Endothelial cell of umbilical vein (primary cell): Measurements from ENCODE around the gene ARHGAP15. TPM values are rescaled to one million over a fixed set of nuclear protein-coding genes. Genes with fewer than 3 reads are reported as not detected.

Source experiments
- BruUV-seq: library from RNA; stranded (reverse); fragments of 400-500 nt; replicated peaks from 2 replicates; lab custom pipeline; 2021; lab: Mats Ljungman, UMichigan
- CTCF ChIA-PET: fragments of 300-600, 350-600 bp; sonication (Branson Sonifier 250); formaldehyde crosslinking; loops from one replicate; lab custom pipeline; 2021; ENCODE audit warnings: antibody characterized with exemption, inconsistent platforms; lab: Charles Lee
- POLR2A ChIA-PET: fragments of 300-600, 350-600 bp; sonication (Branson Sonifier 250); formaldehyde crosslinking; loops from one replicate; lab custom pipeline; 2021; ENCODE audit warnings: antibody characterized with exemption, inconsistent platforms; lab: Charles Lee
- DNase-seq: peaks from one replicate; pipeline ENCODE4 v3.0.0-alpha.2; 2011; ENCODE audit warnings: low read depth, low spot score
- FAIRE-seq: peaks from 2 replicates; lab custom pipeline; 2011; peaks lifted over from hg19 to GRCh38; lab: Jason Lieb, UNC
- H2AFZ ChIP-seq: 2 replicates; pipeline ENCODE4 v1.6.0; 2012; ENCODE audit warnings: low read depth, low read length, control low read depth, inconsistent platforms
- H3K27ac ChIP-seq: 2 replicates; pipeline ENCODE4 v1.5.1; 2011; ENCODE audit warnings: low read depth, mild to moderate bottlenecking, control low read depth, low read length, moderate library complexity; ENCODE audit not compliant: insufficient read depth
- H3K27me3 ChIP-seq, 2 experiments: 2 replicates each; pipeline versions ENCODE4 v1.6.0 to v1.6.1; 2011; ENCODE audit warnings: low read length in 2 of 2, mixed read lengths in 1 of 2; ENCODE audit not compliant: control insufficient read depth in 2 of 2, insufficient read depth in 2 of 2
- H3K36me3 ChIP-seq, 2 experiments: 2 replicates in 1 of 2; 3 replicates in 1 of 2; pipeline ENCODE4 v1.5.1; 2011; ENCODE audit warnings: low read length in 2 of 2, mild to moderate bottlenecking in 1 of 2, moderate library complexity in 1 of 2; ENCODE audit not compliant: control insufficient read depth in 2 of 2, insufficient read depth in 2 of 2; ENCODE audit errors: extremely low read depth in 1 of 2
- H3K4me1 ChIP-seq: 3 replicates; pipeline ENCODE4 v1.5.1; 2011; ENCODE audit warnings: mild to moderate bottlenecking, low read length; ENCODE audit not compliant: control insufficient read depth, insufficient read depth; ENCODE audit errors: extremely low read depth
- H3K4me2 ChIP-seq: 2 replicates; pipeline ENCODE4 v1.6.1; 2011; ENCODE audit warnings: low read length, control low read depth, mixed read lengths; ENCODE audit not compliant: insufficient read depth
- H3K4me3 ChIP-seq, 3 experiments: fragments of 200-600 bp in 1 of 3; sonication (generic), shearing (Covaris generic) in 1 of 3; replicated peaks in 1 of 3; 2 replicates each; pipeline ENCODE4 v1.5.1; 2011 to 2016; ENCODE audit warnings: control low read depth in 3 of 3, low read length in 3 of 3, mild to moderate bottlenecking in 2 of 3, inconsistent platforms in 1 of 3, low read depth in 1 of 3, moderate library complexity in 1 of 3; ENCODE audit not compliant: insufficient read depth in 1 of 3
- H3K79me2 ChIP-seq: 2 replicates; pipeline ENCODE4 v1.6.0; 2012; ENCODE audit warnings: low read length, inconsistent platforms; ENCODE audit not compliant: control insufficient read depth, insufficient read depth
- H3K9ac ChIP-seq: replicated peaks from 2 replicates; pipeline ENCODE3; 2011; ENCODE audit warnings: low read length, control low read depth; ENCODE audit not compliant: insufficient read depth; ENCODE audit errors: extremely low read depth
- H3K9me1 ChIP-seq: replicated peaks from 3 replicates; pipeline ENCODE4 v1.6.0; 2011; ENCODE audit warnings: mild to moderate bottlenecking, low read length; ENCODE audit not compliant: control insufficient read depth, insufficient read depth; ENCODE audit errors: extremely low read depth
- H3K9me3 ChIP-seq: replicated peaks from 2 replicates; pipeline ENCODE4 v1.5.1; 2012; ENCODE audit warnings: low read length, inconsistent platforms; ENCODE audit not compliant: control insufficient read depth, insufficient read depth
- H4K20me1 ChIP-seq: replicated peaks from 2 replicates; pipeline ENCODE3; 2011; ENCODE audit warnings: mild to moderate bottlenecking, low read length; ENCODE audit not compliant: control insufficient read depth, insufficient read depth; ENCODE audit errors: extremely low read depth
- CTCF ChIP-seq, 2 donors: IDR thresholded peaks; 1 replicate in 1 of 2; 2 replicates in 1 of 2; pipeline ENCODE4 v1.5.1; 2011; ENCODE audit warnings: low read length in 2 of 2, mild to moderate bottlenecking in 2 of 2, moderate library complexity in 2 of 2, control low read depth in 1 of 2, inconsistent platforms in 1 of 2, low read depth in 1 of 2; ENCODE audit not compliant: insufficient read depth in 1 of 2; ENCODE audit errors: extremely low read depth in 1 of 2
- EZH2 ChIP-seq: IDR thresholded peaks from 2 replicates; pipeline ENCODE4 v1.6.1; 2012; ENCODE audit warnings: borderline replicate concordance, low read depth, mild to moderate bottlenecking, moderate library complexity, low read length, inconsistent platforms; ENCODE audit not compliant: severe bottlenecking
- FOS ChIP-seq: IDR thresholded peaks from 2 replicates; pipeline ENCODE4 v1.6.1; 2011; ENCODE audit warnings: mild to moderate bottlenecking, low read length, moderate library complexity, borderline replicate concordance; ENCODE audit not compliant: insufficient read depth
- GATA2 ChIP-seq: IDR thresholded peaks from 2 replicates; pipeline ENCODE4 v1.7.0; 2011; ENCODE audit warnings: low read depth, mild to moderate bottlenecking, moderate library complexity, mixed read lengths, low read length; ENCODE audit not compliant: insufficient read length, insufficient read depth
- JUN ChIP-seq: IDR thresholded peaks from 2 replicates; pipeline ENCODE4 v1.6.1; 2011; ENCODE audit warnings: borderline replicate concordance, low read depth; ENCODE audit not compliant: insufficient read length, insufficient read depth
- MAX ChIP-seq: IDR thresholded peaks from 2 replicates; pipeline ENCODE4 v1.6.1; 2011; ENCODE audit not compliant: insufficient read depth, insufficient read length
- MYC ChIP-seq: IDR thresholded peaks from one replicate; pipeline ENCODE4 v1.6.1; 2011; ENCODE audit warnings: mild to moderate bottlenecking, low read depth, low read length
- POLR2A ChIP-seq: IDR thresholded peaks from 2 replicates; pipeline ENCODE4 v1.6.1; 2012; ENCODE audit warnings: low read depth, mild to moderate bottlenecking, control low read depth, low read length
- POLR2AphosphoS5 ChIP-seq: IDR thresholded peaks from 2 replicates; pipeline ENCODE4 v1.6.1; 2012; ENCODE audit warnings: low read depth, mild to moderate bottlenecking, control low read depth, low read length, moderate library complexity; ENCODE audit not compliant: insufficient read depth
- dilution Hi-C: fragments of 300-500 bp; cut with MboI; formaldehyde crosslinking; loops from one replicate; pipeline ENCODE4 v1.15.0; 2019; ENCODE audit warnings: low sequenced_read_pairs; ENCODE audit not compliant: extremely low pct_ligation_motif_present
- intact Hi-C: fragments of 100-400 bp; cut with micrococcal nuclease; formaldehyde crosslinking; loops from one replicate; pipeline ENCODE4 v1.10.0; 2022
- polyA plus RNA-seq, 4 experiments: library from polyadenylated mRNA; depleted of rRNA in 3 of 4; stranded (reverse) in 3 of 4; unstranded in 1 of 4; fragments of >200 nt; gene quantifications; 2 replicates each; pipeline versions ENCODE4 v1.2.1 to v1.2.3, GENCODE V29; 2011 to 2012; ENCODE audit warnings: missing spikeins in 1 of 4
- total RNA-seq: library from RNA; stranded (reverse); gene quantifications from 2 replicates; pipeline ENCODE4 v1.2.3, GENCODE V29; 2021

Gene ARHGAP15
- total and polyA plus RNA-seq, 2 donors (not counting 3 experiments of a cell fraction or from before 2014, with no cell fraction given): not detected

- no peak for FAIRE-seq
- H4K20me1 ChIP-seq: no peaks in the 10 kb centered on the region
- dilution Hi-C loops (no loop called here), intact Hi-C loops (no loop called here)
- no peak overlapping the region for H3K4me2 ChIP-seq
- H3K9me1 ChIP-seq: no peaks in the 10 kb centered on the region
- no peaks in the 10 kb centered on the region for H3K79me2 ChIP-seq
- peaks cover 13% of the 10 kb centered on the region for H3K4me1 ChIP-seq
- CTCF ChIA-PET: interaction anchor here (0.6 kb wide), 1 partner anchor 12 kb away, joined by 3 read pairs; no protein-coding TSS in a partner anchor
- no peaks in the 10 kb centered on the region for H3K27me3 ChIP-seq
- no peak for TF ChIP-seq GATA2
- no peak overlapping the region for H3K4me3 ChIP-seq
- no TSS peak for BruUV-seq
- no peak overlapping the region for H3K27ac ChIP-seq
- DNase-seq: peak; percentile 9
- H3K9ac ChIP-seq: no peak overlapping the region
- POLR2A ChIA-PET: no interaction called here
- no peak overlapping the region for H2AFZ ChIP-seq
- H3K36me3 ChIP-seq: no peaks in the 10 kb centered on the region
- no peaks in the 10 kb centered on the region for H3K9me3 ChIP-seq
Measured at GRCh38 chr2:143435131-143435530, 305.9 kb downstream of the ARHGAP15 start.

- no peak overlapping the region for H3K4me2 ChIP-seq
- no peaks in the 10 kb centered on the region for H3K9me1 ChIP-seq
- no peak overlapping the region for H3K9ac ChIP-seq
- no peak overlapping the region for H3K4me3 ChIP-seq
- no peaks in the 10 kb centered on the region for H4K20me1 ChIP-seq
- H3K36me3 ChIP-seq: no peaks in the 10 kb centered on the region
- FAIRE-seq (no peak), DNase-seq (no peak)
- dilution Hi-C loops (no loop called here), intact Hi-C loops (no loop called here)
- no peaks in the 10 kb centered on the region for H3K79me2 ChIP-seq
- BruUV-seq: no TSS peak
- no peaks in the 10 kb centered on the region for H3K9me3 ChIP-seq
- H2AFZ ChIP-seq: no peak overlapping the region
- H3K27ac ChIP-seq: no peak overlapping the region
- no peaks in the 10 kb centered on the region for H3K4me1 ChIP-seq
- CTCF ChIA-PET: no interaction called here
- H3K27me3 ChIP-seq: no peaks in the 10 kb centered on the region
- TF ChIP-seq EZH2 (no peak), GATA2 (no peak), MYC (no peak), CTCF (IDR thresholded peaks at IDR 0.05; ENCODE audit: extremely low read depth in 1 of 2, insufficient read depth in 1 of 2, low read depth in 1 of 2, low read length in 2 of 2) (no peak), POLR2A (no peak), JUN (no peak), FOS (no peak), POLR2AphosphoS5 (no peak), MAX (no peak)
- POLR2A ChIA-PET: no interaction called here
Measured at GRCh38 chr2:143436951-143437350, 307.7 kb downstream of the ARHGAP15 start.
